T1000 (cell line): ENCODE results near the gene TMEM178B.
"Not testable (repeated sequence)": the region's sequence is repeated elsewhere in the genome, so short reads cannot be mapped to it uniquely, and the experiment has no call there.

Experiments used
- DNase-seq: peaks from one replicate; lab custom pipeline; 2025; ENCODE audit warnings: mixed read lengths; lab: John Stamatoyannopoulos, UW

Gene TMEM178B

GRCh38 chr7:141073641-141074161, at the start of gene TMEM178B:
TMEM178B (plus strand) TSS chr7:141074064.
- no peak for DNase-seq

DNA sequence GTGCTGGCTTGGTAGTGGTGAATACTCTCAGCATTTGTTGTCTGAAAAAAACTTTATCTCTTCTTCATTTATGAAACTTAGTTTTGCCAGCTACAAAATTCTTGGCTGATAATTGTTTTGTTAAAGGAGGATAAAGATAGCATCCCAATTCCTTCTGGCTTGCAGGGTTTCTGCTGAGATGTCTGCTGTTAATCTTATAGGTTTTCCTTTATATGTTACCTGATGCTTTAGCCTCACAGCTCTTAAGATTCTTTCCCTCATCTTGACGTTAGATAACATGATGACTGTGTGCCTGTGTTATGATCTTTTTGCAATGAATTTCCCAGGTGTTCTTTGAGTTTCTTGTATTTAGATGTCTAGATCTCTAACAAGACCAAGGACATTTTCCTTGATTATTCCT, 49.2 kb upstream of the TMEM178B start:
- DNase-seq = no peak

DNA sequence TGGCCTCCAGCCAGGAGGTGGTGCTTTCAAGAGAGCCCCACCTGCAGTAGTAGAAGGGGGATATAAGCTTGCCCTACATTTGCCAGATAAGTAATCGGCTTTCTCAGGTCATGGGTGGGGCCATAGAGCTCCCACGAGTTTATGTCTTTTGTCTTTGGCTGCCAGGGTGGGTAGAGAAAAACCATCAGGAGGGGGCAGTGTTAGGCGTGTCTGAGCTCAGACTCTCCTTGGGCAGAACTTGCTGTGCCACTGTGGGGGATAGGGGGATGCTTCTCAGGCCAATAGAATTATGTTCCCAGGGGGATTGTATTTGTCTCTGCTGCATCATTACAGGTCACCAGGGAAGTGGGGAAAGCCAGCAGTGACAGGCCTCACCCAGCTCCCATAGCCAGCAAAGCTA, 46.8 kb upstream of the TMEM178B start:
- no peak for DNase-seq

DNA sequence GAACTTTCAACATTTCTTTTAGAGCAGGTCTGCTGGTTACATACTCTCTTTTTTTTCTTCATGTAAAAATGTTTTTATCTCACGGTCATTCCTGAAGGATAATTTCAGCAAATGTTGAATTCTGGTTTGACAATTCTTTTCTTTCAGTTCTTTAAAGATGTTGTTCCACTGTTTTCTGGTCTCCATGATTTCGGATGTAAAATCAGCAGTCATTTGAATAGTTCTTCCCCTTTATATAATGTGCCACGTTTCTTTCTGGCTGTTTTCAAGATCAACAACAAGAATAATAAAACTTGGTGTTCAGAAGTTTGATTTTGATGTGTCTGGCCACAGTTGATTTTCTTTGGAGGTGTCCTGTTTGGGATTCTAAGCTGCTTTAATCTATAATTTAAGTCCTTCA, 45.1 kb upstream of the TMEM178B start:
- DNase-seq = no peak

DNA sequence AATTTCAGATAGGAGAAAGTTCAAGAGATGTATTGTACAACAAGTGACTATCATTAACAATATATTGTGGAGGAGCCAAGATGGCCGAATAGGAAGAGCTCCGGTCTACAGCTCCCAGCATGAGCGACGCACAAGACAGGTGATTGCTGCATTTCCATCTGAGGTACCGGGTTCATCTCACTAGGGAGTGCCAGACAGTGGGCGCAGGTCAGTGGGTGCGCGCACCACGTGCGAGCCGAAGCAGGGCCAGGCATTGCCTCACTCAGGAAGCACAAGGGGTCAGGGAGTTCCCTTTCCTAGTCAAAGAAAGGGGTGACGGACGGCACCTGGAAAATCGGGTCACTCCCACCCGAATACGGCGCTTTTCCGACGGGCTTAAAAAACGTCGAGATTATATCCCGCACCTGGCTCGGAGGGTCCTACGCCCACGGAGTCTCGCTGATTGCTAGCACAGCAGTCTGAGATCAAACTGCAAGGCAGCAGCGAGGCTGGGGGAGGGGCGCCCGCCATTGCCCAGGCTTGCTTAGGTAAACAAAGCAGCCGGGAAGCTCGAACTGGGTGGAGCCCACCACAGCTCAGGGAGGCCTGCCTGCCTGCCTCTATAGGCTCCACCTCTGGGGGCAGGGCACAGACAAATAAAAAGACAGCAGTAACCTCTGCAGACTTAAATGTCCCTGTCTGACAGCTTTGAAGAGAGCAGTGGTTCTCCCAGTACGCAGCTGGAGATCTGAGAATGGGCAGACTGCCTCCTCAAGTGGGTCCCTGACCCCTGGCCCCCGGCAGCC, 41.1 kb upstream of the TMEM178B start:
- not testable (repeated sequence) for DNase-seq

DNA sequence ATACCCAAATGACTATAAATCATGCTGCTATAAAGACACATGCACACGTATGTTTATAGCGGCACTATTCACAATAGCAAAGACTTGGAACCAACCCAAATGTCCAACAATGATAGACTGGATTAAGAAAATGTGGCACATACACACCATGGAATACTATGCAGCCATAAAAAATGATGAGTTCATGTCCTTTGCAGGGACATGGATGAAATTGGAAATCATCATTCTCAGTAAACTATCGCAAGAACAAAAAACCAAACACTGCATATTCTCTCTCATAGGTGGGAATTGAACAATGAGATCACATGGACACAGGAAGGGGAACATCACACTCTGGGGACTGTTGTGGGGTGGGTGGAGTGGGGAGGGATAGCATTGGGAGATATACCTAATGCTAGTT, 35.8 kb upstream of the TMEM178B start:
- not testable (repeated sequence) for DNase-seq

GRCh38 chr7:141039376-141039775, 34.5 kb upstream of the TMEM178B start:
- no peak for DNase-seq

- no peak for DNase-seq
Observed at GRCh38 chr7:141042222-141043193, 31.4 kb upstream of the TMEM178B start.

DNA sequence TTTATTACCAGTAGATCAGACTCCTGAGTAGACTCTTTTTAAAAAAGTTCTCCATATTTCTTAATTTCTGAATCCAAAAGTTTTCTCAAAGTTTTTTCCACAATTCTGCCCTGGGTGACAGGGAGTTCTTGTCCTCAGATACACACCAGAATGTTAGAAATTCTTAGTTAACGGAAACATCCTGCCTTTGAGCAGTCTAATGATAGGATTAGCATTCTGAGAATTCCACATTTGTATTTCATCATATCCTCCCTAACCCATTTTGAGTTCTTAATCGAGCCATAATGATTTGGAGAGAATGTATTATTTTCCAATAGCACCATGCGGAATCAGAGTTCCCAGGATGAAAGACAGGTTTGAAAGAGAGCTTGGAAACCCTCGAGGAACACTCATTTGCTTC, 30.2 kb upstream of the TMEM178B start:
- no peak for DNase-seq

- no peak for DNase-seq
Observed at GRCh38 chr7:141045126-141045841, 28.6 kb upstream of the TMEM178B start.

DNA sequence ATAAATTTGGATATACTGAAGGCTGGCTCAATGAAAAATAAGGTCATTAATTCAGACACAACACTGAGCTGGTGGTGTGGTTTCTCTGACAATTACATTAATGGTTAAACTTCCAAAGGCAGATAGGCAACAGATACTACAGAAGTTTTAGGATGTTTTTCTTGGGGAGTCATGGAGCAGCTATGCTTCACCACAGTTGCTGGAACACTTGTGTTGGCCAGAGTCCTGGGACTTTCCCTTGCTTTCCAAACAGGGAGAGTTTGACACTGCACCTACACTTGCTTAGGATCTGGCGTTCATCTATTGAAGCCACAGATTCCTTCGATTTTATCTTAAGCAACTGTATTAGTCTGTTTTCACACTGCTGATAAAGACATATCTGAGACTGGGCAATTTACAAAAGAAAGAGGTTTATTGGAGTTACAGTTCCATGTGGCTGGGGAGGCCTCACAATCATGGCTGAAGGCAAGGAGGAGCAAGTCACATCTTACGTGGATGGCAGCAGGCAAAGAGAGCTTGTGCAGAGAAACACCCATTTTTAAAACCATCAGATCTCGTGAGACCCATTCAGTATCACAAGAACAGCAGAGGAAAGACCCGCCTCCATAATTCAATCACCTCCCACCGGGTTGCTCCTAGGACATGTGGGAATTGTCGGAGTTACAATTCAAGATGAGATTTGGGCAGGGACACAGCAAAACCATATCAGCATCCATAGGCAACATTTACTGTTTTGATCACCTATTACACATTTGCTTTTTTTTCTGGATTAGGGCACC, 27.8 kb upstream of the TMEM178B start:
- DNase-seq = no peak

GRCh38 chr7:141053626-141054025, 20.2 kb upstream of the TMEM178B start:
- DNase-seq = no peak

- DNase-seq = no peak
Observed at GRCh38 chr7:141055146-141055545, 18.7 kb upstream of the TMEM178B start.

DNA sequence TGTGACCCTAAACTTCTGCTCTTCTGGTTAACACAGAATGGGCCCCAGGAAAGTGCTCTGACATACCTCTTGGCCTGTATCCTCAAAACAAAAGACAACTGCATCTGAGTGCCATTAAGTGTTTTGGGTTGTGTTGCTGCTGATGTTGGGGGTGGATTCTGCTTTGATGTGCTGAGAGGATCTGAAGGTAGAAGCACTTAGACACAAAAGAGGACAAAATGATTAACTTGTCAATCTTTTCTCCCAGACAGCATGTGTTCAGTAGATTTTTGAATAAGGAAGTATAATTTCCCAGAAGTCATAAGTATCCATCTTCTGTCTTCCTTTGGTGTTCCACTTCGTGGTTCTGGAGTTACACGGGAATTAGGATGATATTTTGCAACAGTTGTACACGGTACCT, 16.1 kb upstream of the TMEM178B start:
- DNase-seq = no peak

GRCh38 chr7:141067856-141068255, 6.0 kb upstream of the TMEM178B start:
- not testable (repeated sequence) for DNase-seq

GRCh38 chr7:141071260-141071854, 2.5 kb upstream of the TMEM178B start:
- no peak for DNase-seq

GRCh38 chr7:141071855-141072547, 1.9 kb upstream of the TMEM178B start:
- DNase-seq = no peak

DNA sequence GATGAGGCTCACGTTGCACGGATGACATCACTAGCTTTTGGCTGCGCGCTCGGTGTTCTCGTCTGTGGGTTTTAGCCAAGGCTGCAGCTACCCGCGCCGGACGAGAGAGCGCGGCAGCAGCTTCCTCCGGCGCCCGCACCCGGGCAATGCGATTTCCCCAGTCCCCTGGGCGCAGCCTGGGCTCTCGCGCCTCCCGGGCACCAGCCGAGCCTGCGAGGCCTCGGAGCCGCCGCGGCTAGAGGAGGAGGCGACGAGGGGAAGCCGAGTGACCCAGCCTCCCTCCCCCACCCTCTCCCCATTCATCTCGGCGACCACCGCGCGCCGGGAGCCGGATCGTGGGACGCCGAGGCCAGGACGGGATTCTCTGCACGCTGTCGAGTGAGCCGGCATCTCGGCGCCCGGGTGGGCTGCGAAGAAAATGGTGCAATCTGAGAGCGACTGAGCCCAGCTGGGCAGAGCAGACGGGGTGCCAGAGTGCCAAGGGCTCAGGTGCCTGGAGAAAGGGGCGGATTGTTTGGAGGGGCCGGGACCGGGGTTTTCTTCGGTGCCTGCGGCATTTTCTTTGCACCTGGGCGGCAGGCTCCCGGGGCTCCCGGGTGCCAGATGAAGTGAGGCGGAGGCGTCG, 1.2 kb upstream of the TMEM178B start:
- DNase-seq = no peak

DNA sequence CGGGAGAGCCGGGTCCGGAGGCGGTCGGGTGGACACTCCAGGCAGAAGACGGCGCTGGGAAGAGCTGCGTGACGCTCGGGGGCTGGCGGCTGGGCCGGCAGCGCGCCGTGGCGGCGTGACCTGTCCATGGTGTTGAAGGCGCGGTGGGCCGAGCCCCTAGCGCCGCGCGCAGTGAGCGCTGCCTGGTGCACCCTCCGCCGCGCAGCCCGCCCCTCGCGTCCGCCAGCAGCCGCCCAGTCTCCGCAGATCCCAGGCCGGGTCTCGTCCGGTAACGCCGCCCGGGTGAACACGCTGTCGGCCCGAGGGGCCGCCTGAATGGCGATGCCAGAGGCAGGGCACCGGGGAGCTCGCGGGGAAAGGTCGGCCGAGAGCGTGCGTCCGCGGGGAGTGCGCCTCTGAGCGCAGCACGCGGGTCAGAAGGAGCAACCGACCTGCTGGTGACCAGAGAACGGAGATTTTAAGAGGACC, 657 bp upstream of the TMEM178B start:
- DNase-seq = no peak
